A673 (cell line): ENCODE data around the gene ELL2.

Experiments used
- CTCF ChIP-seq: fragments of 300-800, 200-600 bp; sonication (generic); conservative IDR thresholded peaks from 2 replicates; pipeline ENCODE4 v1.5.1; 2017; ENCODE audit warnings: low read depth, mild to moderate bottlenecking, antibody characterized with exemption, low read length, moderate library complexity, mixed read lengths
- EZH2 ChIP-seq: fragments of 200-600 bp; sonication (generic); IDR thresholded peaks from 2 replicates; pipeline ENCODE4 v1.6.1; 2017; ENCODE audit warnings: borderline replicate concordance, low read depth, mild to moderate bottlenecking, mixed read lengths, antibody characterized with exemption, low read length; ENCODE audit not compliant: poor library complexity, severe bottlenecking

- TF ChIP-seq CTCF: peak; percentile 92
- TF ChIP-seq EZH2: no peak
Measured at GRCh38 chr5:95846554-95847260, 114.9 kb downstream of the ELL2 start.
